GM12878 (cell line): ENCODE measurements around the gene TIAM1. TPM values are rescaled to one million over a fixed set of nuclear protein-coding genes. Genes with fewer than 3 reads are reported as not detected.

Source experiments
- ATAC-seq: fragments of 200-7000 bp; cut with Tn5 transposase; 3 replicates; pipeline ENCODE4 v1.9.1; 2020; ENCODE audit warnings: mild to moderate bottlenecking, moderate library complexity
- BruUV-seq: library from RNA; stranded (reverse); fragments of 400-500 nt; replicated peaks from 2 replicates; lab custom pipeline; 2021; lab: Mats Ljungman, UMichigan
- CTCF ChIA-PET: fragments of 300-600 bp; sonication (Branson Sonifier 250); formaldehyde crosslinking; extraction: SDS; loops from one replicate; lab custom pipeline; 2021; ENCODE audit warnings: inconsistent platforms; lab: Yijun Ruan, JAX
- POLR2A ChIA-PET: fragments of 350-600 bp; formaldehyde crosslinking; extraction: SDS; loops from one replicate; lab custom pipeline; 2021; ENCODE audit warnings: inconsistent platforms; lab: Charles Lee
- RAD21 ChIA-PET: fragments of 300-600 bp; sonication (Branson Sonifier 250); formaldehyde crosslinking; loops from one replicate; lab custom pipeline; 2023; ENCODE audit warnings: antibody characterized with exemption; ENCODE audit not compliant: unreplicated experiment; lab: Charles Lee
- SMC1A ChIA-PET: fragments of 300-600 bp; sonication (Branson Sonifier 250); formaldehyde crosslinking; loops from one replicate; lab custom pipeline; 2023; ENCODE audit not compliant: unreplicated experiment, uncharacterized antibody; lab: Charles Lee
- DNase-seq: peaks from one replicate; pipeline ENCODE4 v3.0.0-alpha.2; 2011; ENCODE audit warnings: low read depth, low spot score
- FAIRE-seq: peaks from 3 replicates; lab custom pipeline; 2011; peaks lifted over from hg19 to GRCh38; lab: Jason Lieb, UNC
- H2AFZ ChIP-seq: 2 replicates; pipeline ENCODE4 v1.6.0; 2011; ENCODE audit warnings: low read depth, low read length, control low read depth; ENCODE audit not compliant: control insufficient read depth
- H3K27ac ChIP-seq: 2 replicates; pipeline ENCODE4 v1.5.1; 2011; ENCODE audit warnings: control low read depth; ENCODE audit not compliant: control insufficient read depth, insufficient read depth
- H3K27me3 ChIP-seq, 2 experiments: replicated peaks in 1 of 2; 2 replicates each; pipeline versions ENCODE4 v1.6.0 to v1.6.1; 2011; ENCODE audit warnings: low read length in 1 of 2; ENCODE audit not compliant: control insufficient read depth in 2 of 2, insufficient read depth in 2 of 2
- H3K36me3 ChIP-seq, 2 experiments: 2 replicates each; pipeline ENCODE4 v1.5.1; 2011; ENCODE audit warnings: low read length in 1 of 2; ENCODE audit not compliant: control insufficient read depth in 2 of 2, insufficient read depth in 2 of 2
- H3K4me1 ChIP-seq: 2 replicates; pipeline ENCODE4 v1.6.1; 2011; ENCODE audit warnings: mild to moderate bottlenecking, low read length, moderate library complexity, mixed read lengths; ENCODE audit not compliant: control insufficient read depth, insufficient read depth
- H3K4me2 ChIP-seq: 2 replicates; pipeline ENCODE4 v1.6.0; 2011; ENCODE audit warnings: control low read depth; ENCODE audit not compliant: control insufficient read depth, insufficient read depth
- H3K4me3 ChIP-seq: fragments of 200-600 bp; sonication (generic); 2 replicates; pipeline ENCODE4 v1.5.1; 2016
- H3K79me2 ChIP-seq: 2 replicates; pipeline ENCODE4 v1.6.0; 2011; ENCODE audit warnings: low read length; ENCODE audit not compliant: control insufficient read depth, insufficient read depth
- H3K9ac ChIP-seq: 2 replicates; pipeline ENCODE4 v1.8.0; 2011; ENCODE audit warnings: low read length, control low read depth, mixed read lengths; ENCODE audit not compliant: control insufficient read depth, insufficient read depth
- H3K9me3 ChIP-seq: replicated peaks from 3 replicates; pipeline ENCODE4 v1.5.1; 2011; ENCODE audit warnings: mild to moderate bottlenecking, low read length; ENCODE audit not compliant: control insufficient read depth, insufficient read depth
- H4K20me1 ChIP-seq: 2 replicates; pipeline ENCODE4 v1.6.0; 2011; ENCODE audit not compliant: control insufficient read depth, insufficient read depth
- BMI1 ChIP-seq: fragments of 450-650 bp; IDR thresholded peaks from 2 replicates; pipeline ENCODE4 v1.6.1; 2016; ENCODE audit warnings: mild to moderate bottlenecking, moderate library complexity, borderline replicate concordance
- CBX5 ChIP-seq: sonication (generic); IDR thresholded peaks from 2 replicates; pipeline ENCODE4 v1.6.1; 2016; ENCODE audit warnings: low read depth, moderate library complexity, mild to moderate bottlenecking, inconsistent platforms
- CEBPB ChIP-seq, 2 experiments: fragments of 150-350 bp in 1 of 2; IDR thresholded peaks; 2 replicates each; pipeline ENCODE4 v1.6.1; 2012 to 2014; ENCODE audit warnings: low read depth in 2 of 2, low read length in 2 of 2, borderline replicate concordance in 1 of 2, inconsistent platforms in 1 of 2
- CHD1 ChIP-seq: IDR thresholded peaks from 2 replicates; pipeline ENCODE4 v1.6.1; 2012; ENCODE audit warnings: low read depth, low read length, improper control_type of control experiment
- CHD4 ChIP-seq: fragments of 200-600 bp; sonication (generic); IDR thresholded peaks from 2 replicates; pipeline ENCODE4 v1.6.1; 2016; ENCODE audit warnings: mild to moderate bottlenecking
- CTCF ChIP-seq, 3 experiments: IDR thresholded peaks in 2 of 3; conservative IDR thresholded peaks in 1 of 3; 2 replicates each; pipeline ENCODE4 v1.5.1; 2011; ENCODE audit warnings: low read depth in 3 of 3, low read length in 3 of 3, mild to moderate bottlenecking in 3 of 3, control low read depth in 2 of 3, moderate library complexity in 2 of 3, inconsistent platforms in 1 of 3, mixed read lengths in 1 of 3; ENCODE audit not compliant: control insufficient read depth in 2 of 3, insufficient read depth in 1 of 3; ENCODE audit errors: extremely low read depth in 1 of 3
- MTA2 ChIP-seq: fragments of 450-650 bp; IDR thresholded peaks from 2 replicates; pipeline ENCODE4 v1.6.1; 2016; ENCODE audit warnings: low read depth, mild to moderate bottlenecking, moderate library complexity
- MTA3 ChIP-seq: IDR thresholded peaks from 2 replicates; pipeline ENCODE4 v1.6.1; 2012; ENCODE audit warnings: low read length, inconsistent platforms, borderline replicate concordance
- NR2C1 ChIP-seq: fragments of 450-650 bp; IDR thresholded peaks from 2 replicates; pipeline ENCODE4 v1.6.1; 2017; ENCODE audit warnings: antibody characterized with exemption, mild to moderate bottlenecking, moderate library complexity
- POU2F2 ChIP-seq: IDR thresholded peaks from 3 replicates; pipeline ENCODE4 v1.6.1; 2011; ENCODE audit warnings: low read depth, mild to moderate bottlenecking, low read length, borderline replicate concordance
- RAD21 ChIP-seq: IDR thresholded peaks from 2 replicates; pipeline ENCODE4 v1.6.1; 2011; ENCODE audit warnings: mild to moderate bottlenecking, low read depth, low read length, moderate library complexity; ENCODE audit not compliant: insufficient read depth
- RB1 ChIP-seq: fragments of 450-650 bp; formaldehyde crosslinking; IDR thresholded peaks from 2 replicates; pipeline ENCODE4 v1.6.1; 2017; ENCODE audit warnings: mild to moderate bottlenecking, borderline replicate concordance
- SKIL ChIP-seq: fragments of 450-650 bp; IDR thresholded peaks from 2 replicates; pipeline ENCODE4 v1.6.1; 2017; ENCODE audit warnings: mild to moderate bottlenecking, low read depth, inconsistent platforms; ENCODE audit not compliant: poor library complexity, severe bottlenecking
- SP1 ChIP-seq: IDR thresholded peaks from one replicate; pipeline ENCODE4 v1.6.1; 2011; ENCODE audit warnings: low read depth, low read length
- YY1 ChIP-seq: IDR thresholded peaks from 2 replicates; pipeline ENCODE4 v1.6.1; 2011; ENCODE audit warnings: low read depth, mild to moderate bottlenecking, low read length
- WGBS: methylation state at CpG from one replicate; pipeline ENCODE4 v1.1.6; 2016; ENCODE audit warnings: low lambda C conversion rate; ENCODE audit not compliant: insufficient replicate concordance, insufficient coverage; ENCODE audit errors: missing lambda C conversion rate; 5-methylcytosine and 5-hydroxymethylcytosine counted together
- in situ Hi-C: fragments of 300-500 bp; cut with MboI; formaldehyde crosslinking; loops from 9 replicates; pipeline ENCODE4 v1.14.3; 2018; ENCODE audit warnings: mixed read lengths
- intact Hi-C: fragments of 100-400 bp; cut with micrococcal nuclease; formaldehyde crosslinking; loops from one replicate; pipeline ENCODE4 v1.14.2; 2022; ENCODE audit not compliant: unreplicated experiment
- polyA plus RNA-seq, 11 experiments: library from polyadenylated mRNA; depleted of rRNA in 4 of 11; unstranded in 6 of 11; stranded (reverse) in 5 of 11; fragments of >200 nt; fragmentation: Nextera tagmentation in 4 of 11; fragmentation: Illumina TruSeq in 1 of 11; extraction: Ambion mirVana in 4 of 11; extraction: Trizol in 1 of 11; gene quantifications; 1 replicate in 1 of 11; 2 replicates in 10 of 11; pipeline versions ENCODE4 v1.2.1 to v1.2.3, GENCODE V29; 2011 to 2016; ENCODE audit warnings: inconsistent platforms in 2 of 11, missing spikeins in 2 of 11, low read depth in 1 of 11
- total RNA-seq, 4 experiments: library from RNA; depleted of rRNA in 3 of 4; stranded (reverse); fragments of >200 nt in 3 of 4; fragmentation: Illumina TruSeq in 1 of 4; extraction: Trizol in 1 of 4; gene quantifications; 2 replicates each; pipeline versions ENCODE4 v1.2.1 to v1.2.3, GENCODE V29; 2013 to 2021

Gene TIAM1
- total and polyA plus RNA-seq, 10 of the 15 experiments (the other 5 are each of a cell fraction or from before 2014, with no cell fraction given), result 0.31 to 35.9 (median 0.78) TPM

- no peak for TF ChIP-seq BMI1
- TF ChIP-seq YY1, result no peak
- TF ChIP-seq POU2F2, result no peak
- TF ChIP-seq RB1, result no peak
- no peak for TF ChIP-seq CEBPB (IDR thresholded peaks at IDR 0.05; ENCODE audit: borderline replicate concordance in 1 of 2, low read depth in 2 of 2, low read length in 2 of 2)
- TF ChIP-seq CHD1, result no peak
- no peak for TF ChIP-seq SP1
- TF ChIP-seq NR2C1, result no peak
- TF ChIP-seq MTA2, result peak; percentile 97
Measured at GRCh38 chr21:31162079-31162699, 181.9 kb downstream of the TIAM1 start (continued).

GRCh38 chr21:31161157-31161556 is 182.9 kb downstream of the TIAM1 start:
- H3K4me2 ChIP-seq, result no peak overlapping the region
- 0 out of 3 replicates have a peak, but pooled peaks cover 1% of the 10 kb centered on the region for H3K9me3 ChIP-seq
- TF ChIP-seq CBX5, result no peak
- TF ChIP-seq CTCF (IDR thresholded peaks at IDR 0.05 in 2 of 3, conservative IDR thresholded peaks at IDR 0.05 in 1 of 3; ENCODE audit: control insufficient read depth in 2 of 3, extremely low read depth in 1 of 3, insufficient read depth in 1 of 3, low read depth in 3 of 3, low read length in 3 of 3), result no peak
- no peak for TF ChIP-seq RAD21
- no peak for TF ChIP-seq CHD4
- no peak for TF ChIP-seq SKIL
- no peak for TF ChIP-seq MTA3
- FAIRE-seq (no peak), DNase-seq (no peak), ATAC-seq (no peak)
- H4K20me1 ChIP-seq, result no peaks in the 10 kb centered on the region
- no peak overlapping the region for H3K9ac ChIP-seq
- no peaks in the 10 kb centered on the region for H3K79me2 ChIP-seq
- no peak overlapping the region for H3K27ac ChIP-seq
- WGBS, result 51% methylated on average over 5 of the region's 5 CpGs
- H2AFZ ChIP-seq, result no peak overlapping the region
- no peaks in the 10 kb centered on the region for H3K4me1 ChIP-seq
- no TSS peak for BruUV-seq
- intact Hi-C loops, result no loop called here
- no peak overlapping the region for H3K4me3 ChIP-seq
- CTCF ChIA-PET, result interaction anchor here (1.0 to 2.1 kb wide), 4 partner anchors 11 to 62 kb away, joined by 3 to 12 read pairs (median 4); no protein-coding TSS in a partner anchor
- SMC1A ChIA-PET, result interaction anchor here (0.7 to 2.0 kb wide), 3 partner anchors 12 to 351 kb away, joined by 3 to 5 read pairs (median 4); no protein-coding TSS in a partner anchor
- RAD21 ChIA-PET, result interaction anchor here (2.1 kb wide), 1 partner anchor 53 kb away, joined by 4 read pairs; no protein-coding TSS in a partner anchor
- in situ Hi-C loops, result no loop called here
- H3K36me3 ChIP-seq, result no peaks in the 10 kb centered on the region
- H3K27me3 ChIP-seq, result no peaks in the 10 kb centered on the region
- POLR2A ChIA-PET, result no interaction called here
